H9 (cell line): ENCODE results near the gene SDK2. TPM values are rescaled to one million over a fixed set of nuclear protein-coding genes. Genes with fewer than 3 reads are reported as not detected.

Source experiments
- DNase-seq: peaks from one replicate; pipeline ENCODE4 v3.0.0-alpha.2; 2017
- H2AFZ ChIP-seq: one replicate; pipeline ENCODE4 v1.6.1; 2013; ENCODE audit warnings: mild to moderate bottlenecking, low read length, control low read depth, moderate library complexity
- H2AK5ac ChIP-seq: 2 replicates; pipeline ENCODE4 v1.6.1; 2013; ENCODE audit warnings: low read length, control low read depth, mixed read lengths; ENCODE audit not compliant: insufficient read length
- H2BK120ac ChIP-seq: one replicate; pipeline ENCODE4 v1.6.1; 2013; ENCODE audit warnings: low read depth, mild to moderate bottlenecking, low read length, control low read depth, inconsistent platforms; ENCODE audit not compliant: poor library complexity, severe bottlenecking
- H2BK12ac ChIP-seq: 2 replicates; pipeline ENCODE4 v1.6.1; 2013; ENCODE audit warnings: low read length, control low read depth, mixed read lengths, low read depth; ENCODE audit not compliant: insufficient read length
- H2BK15ac ChIP-seq: 2 replicates; pipeline ENCODE4 v1.6.1; 2013; ENCODE audit warnings: low read depth, low read length, control low read depth
- H2BK20ac ChIP-seq: one replicate; pipeline ENCODE4 v1.6.1; 2013; ENCODE audit warnings: low read depth, mild to moderate bottlenecking, low read length, control low read depth, inconsistent platforms; ENCODE audit not compliant: poor library complexity, severe bottlenecking
- H2BK5ac ChIP-seq: 2 replicates; pipeline ENCODE4 v1.6.1; 2013; ENCODE audit warnings: low read length, control low read depth, mixed read lengths; ENCODE audit not compliant: insufficient read length
- H3K14ac ChIP-seq: 2 replicates; pipeline ENCODE4 v1.6.1; 2013; ENCODE audit warnings: low read length, control low read depth; ENCODE audit not compliant: insufficient read depth
- H3K18ac ChIP-seq: 2 replicates; pipeline ENCODE4 v1.6.1; 2013; ENCODE audit warnings: low read depth, mild to moderate bottlenecking, mixed read lengths, low read length, control low read depth; ENCODE audit not compliant: insufficient read length
- H3K23ac ChIP-seq: 2 replicates; pipeline ENCODE4 v1.6.1; 2013; ENCODE audit warnings: low read length, control low read depth, mixed read lengths, low read depth; ENCODE audit not compliant: insufficient read length
- H3K23me2 ChIP-seq: 2 replicates; pipeline ENCODE4 v1.6.1; 2013; ENCODE audit warnings: low read depth, mild to moderate bottlenecking, mixed read lengths, low read length, control low read depth; ENCODE audit not compliant: insufficient read length, poor library complexity, severe bottlenecking
- H3K27ac ChIP-seq: 2 replicates; pipeline ENCODE4 v1.5.1; 2013; ENCODE audit warnings: low read length, control low read depth, mixed read lengths, low read depth; ENCODE audit not compliant: insufficient read length
- H3K27me3 ChIP-seq: 2 replicates; pipeline ENCODE4 v1.6.1; 2013; ENCODE audit warnings: low read length, control low read depth, inconsistent platforms; ENCODE audit not compliant: insufficient read depth
- H3K4ac ChIP-seq: 2 replicates; pipeline ENCODE4 v1.6.1; 2013; ENCODE audit warnings: low read depth, mild to moderate bottlenecking, control low read depth, inconsistent platforms, low read length, moderate library complexity
- H3K4me1 ChIP-seq: 2 replicates; pipeline ENCODE4 v1.6.1; 2013; ENCODE audit warnings: low read length, control low read depth, inconsistent platforms; ENCODE audit not compliant: insufficient read depth
- H3K4me2 ChIP-seq: 2 replicates; pipeline ENCODE4 v1.6.1; 2013; ENCODE audit warnings: low read length, control low read depth, mixed read lengths; ENCODE audit not compliant: insufficient read length, insufficient read depth
- H3K56ac ChIP-seq: 2 replicates; pipeline ENCODE4 v1.6.1; 2013; ENCODE audit warnings: low read depth, mild to moderate bottlenecking, mixed read lengths, low read length, control low read depth; ENCODE audit not compliant: insufficient read length
- H3K79me1 ChIP-seq: 2 replicates; pipeline ENCODE4 v1.6.1; 2013; ENCODE audit warnings: low read depth, mild to moderate bottlenecking, moderate library complexity, low read length, control low read depth, inconsistent platforms; ENCODE audit not compliant: insufficient read depth, poor library complexity, severe bottlenecking
- H3K79me2 ChIP-seq: 2 replicates; pipeline ENCODE4 v1.6.1; 2013; ENCODE audit warnings: low read length, control low read depth, inconsistent platforms; ENCODE audit not compliant: insufficient read depth
- H3K9ac ChIP-seq: 2 replicates; pipeline ENCODE4 v1.6.1; 2013; ENCODE audit warnings: low read length, control low read depth, mixed read lengths; ENCODE audit not compliant: insufficient read length; ENCODE audit errors: extremely low read depth
- H3K9me3 ChIP-seq: one replicate; pipeline ENCODE4 v1.6.1; 2013; ENCODE audit warnings: low read depth, low read length, inconsistent platforms; ENCODE audit not compliant: control insufficient read depth
- H3T11ph ChIP-seq: one replicate; pipeline ENCODE4 v1.6.1; 2013; ENCODE audit warnings: mild to moderate bottlenecking, low read length, control low read depth, inconsistent platforms
- H4K20me1 ChIP-seq: one replicate; pipeline ENCODE4 v1.6.1; 2013; ENCODE audit not compliant: control insufficient read depth, insufficient read length, insufficient read depth
- H4K5ac ChIP-seq: 2 replicates; pipeline ENCODE4 v1.6.1; 2013; ENCODE audit warnings: low read depth, mild to moderate bottlenecking, mixed read lengths, low read length, control low read depth; ENCODE audit not compliant: insufficient read length
- H4K8ac ChIP-seq: replicated peaks from 2 replicates; pipeline ENCODE4 v1.6.1; 2013; ENCODE audit warnings: low read length, control low read depth, mixed read lengths, low read depth; ENCODE audit not compliant: insufficient read length
- H4K91ac ChIP-seq: 2 replicates; pipeline ENCODE4 v1.6.1; 2013; ENCODE audit warnings: low read depth, mild to moderate bottlenecking, moderate library complexity, mixed read lengths, low read length, control low read depth; ENCODE audit not compliant: insufficient read length
- H3K27ac Mint-ChIP-seq, 3 experiments: 2 replicates in 2 of 3; 3 replicates in 1 of 3; pipeline ENCODE4 v1.8.0; 2020 to 2021; ENCODE audit warnings: mixed read lengths in 3 of 3, mild to moderate bottlenecking in 1 of 3, moderate library complexity in 1 of 3
- H3K27me3 Mint-ChIP-seq: 2 replicates; pipeline ENCODE4 v1.8.0; 2021; ENCODE audit warnings: low read depth, mild to moderate bottlenecking, moderate library complexity, mixed read lengths
- H3K36me3 Mint-ChIP-seq, 3 experiments: 2 replicates in 2 of 3; 3 replicates in 1 of 3; pipeline ENCODE4 v1.8.0; 2020 to 2021; ENCODE audit warnings: low read depth in 3 of 3, mixed read lengths in 3 of 3; ENCODE audit not compliant: insufficient read depth in 1 of 3
- H3K4me1 Mint-ChIP-seq, 2 experiments: 2 replicates each; pipeline ENCODE4 v1.8.0; 2020; ENCODE audit warnings: mixed read lengths in 2 of 2
- H3K4me3 Mint-ChIP-seq, 2 experiments: 2 replicates in 1 of 2; 3 replicates in 1 of 2; pipeline ENCODE4 v1.8.0; 2020 to 2021; ENCODE audit warnings: mild to moderate bottlenecking in 2 of 2, mixed read lengths in 2 of 2, moderate library complexity in 1 of 2
- H3K9me3 Mint-ChIP-seq, 2 experiments: 2 replicates in 1 of 2; 3 replicates in 1 of 2; pipeline ENCODE4 v1.8.0; 2020; ENCODE audit warnings: mild to moderate bottlenecking in 2 of 2, mixed read lengths in 2 of 2, moderate library complexity in 1 of 2
- CTCF ChIP-seq: fragments of 200-600 bp; sonication (generic); conservative IDR thresholded peaks from 3 replicates; pipeline ENCODE4 v1.8.0; 2021; ENCODE audit warnings: antibody characterized with exemption, mild to moderate bottlenecking
- WGBS: extraction: QIAGEN DNeasy Blood & Tissue Kit; methylation state at CpG from one replicate; pipeline ENCODE4 v1.1.7; 2013; ENCODE audit warnings: missing lambda C conversion rate, low lambda C conversion rate, mixed read lengths; ENCODE audit not compliant: insufficient read length; ENCODE audit errors: extremely low coverage; 5-methylcytosine and 5-hydroxymethylcytosine counted together
- total RNA-seq: library from RNA; stranded (reverse); gene quantifications from 2 replicates; pipeline ENCODE4 v1.2.1, GENCODE V29; 2021

The SDK2 gene
- total RNA-seq, 1 experiment from 2014 or later, result 9.1 TPM

- Histone ChIP-seq H3K4ac (no peak overlapping the region), H3K9me3 (no peaks in the 10 kb centered on the region), H3T11ph (no peak overlapping the region), H3K4me1 (peaks cover 10% of the 10 kb centered on the region; the same call in 1 of the 2 replicates), H3K23me2 (peaks cover 6% of the 10 kb centered on the region), H2BK12ac (no peak overlapping the region), H2BK5ac (no peak overlapping the region), H3K56ac (no peak overlapping the region), H3K23ac (no peak overlapping the region), H3K79me2 (no peaks in the 10 kb centered on the region), H3K14ac (no peak overlapping the region; the same call in 1 of the 2 replicates), H2AFZ (no peak overlapping the region), H3K79me1 (no peaks in the 10 kb centered on the region), H3K9ac (no peak overlapping the region), H4K5ac (no peak overlapping the region), H4K91ac (no peak overlapping the region), H4K8ac (no peak overlapping the region), H2BK15ac (no peak overlapping the region), H2BK120ac (no peak overlapping the region), H2AK5ac (no peak overlapping the region), H3K4me2 (no peak overlapping the region), H3K27me3 (no peaks in the 10 kb centered on the region), H3K27ac (no peak overlapping the region), H4K20me1 (no peaks in the 10 kb centered on the region), H3K18ac (no peak overlapping the region), H2BK20ac (no peak overlapping the region)
- TF ChIP-seq CTCF, result no peak
- Mint-ChIP-seq H3K9me3 (no peaks in the 10 kb centered on the region), H3K27ac (peak overlapping the region in 1 of 3 experiments; percentile 82; a peak in 1 of 7 replicates), H3K36me3 (peaks cover 0 to 5% (median 0%) of the 10 kb centered on the region in 3 experiments; a peak in 2 of 7 replicates), H3K4me1 (peaks cover 50 to 58% of the 10 kb centered on the region in 2 experiments), H3K4me3 (peak overlapping the region in 1 of 2 experiments; percentile 56; a peak in 2 of 5 replicates), H3K27me3 (no peaks in the 10 kb centered on the region; the same call in none of the 2 replicates)
- no peak for DNase-seq
- no CpG with 5 or more reads among the region's 10 CpGs for WGBS
Measured at GRCh38 chr17:73359352-73359751, 284.9 kb downstream of the SDK2 start.
